Muscle of back (tissue), 11 donors: ENCODE data around the gene GPT2. TPM values are rescaled to one million over a fixed set of nuclear protein-coding genes. Genes with fewer than 3 reads are reported as not detected.
"Not testable (repeated sequence)": the region's sequence is repeated elsewhere in the genome, so short reads cannot be mapped to it uniquely, and the experiment has no call there.

Experiments
- DNase-seq, 3 donors: peaks; one replicate each; pipeline versions ENCODE4 v3.0.0 to v3.0.0-alpha.2; 2013
- polyA plus RNA-seq, 10 donors: library from polyadenylated mRNA; unstranded; fragments of 120-200 nt; gene quantifications; one replicate each; pipeline ENCODE4 v1.2.1, GENCODE V29; 2013; ENCODE audit not compliant: insufficient read length in 10 of 10

Gene GPT2
- polyA plus RNA-seq, 10 donors, result 17.2 to 35.4 (median 30.8) TPM

- no peak for DNase-seq
Measured at GRCh38 chr16:46918905-46919792, 35.0 kb downstream of the GPT2 start.

GRCh38 chr16:46920402-46921068 is 36.4 kb downstream of the GPT2 start:
- no peak for DNase-seq

GRCh38 chr16:46922239-46922638 is 38.1 kb downstream of the GPT2 start:
- DNase-seq, result no peak

GRCh38 chr16:46923513-46924295 is 39.5 kb downstream of the GPT2 start:
- no peak for DNase-seq

DNA sequence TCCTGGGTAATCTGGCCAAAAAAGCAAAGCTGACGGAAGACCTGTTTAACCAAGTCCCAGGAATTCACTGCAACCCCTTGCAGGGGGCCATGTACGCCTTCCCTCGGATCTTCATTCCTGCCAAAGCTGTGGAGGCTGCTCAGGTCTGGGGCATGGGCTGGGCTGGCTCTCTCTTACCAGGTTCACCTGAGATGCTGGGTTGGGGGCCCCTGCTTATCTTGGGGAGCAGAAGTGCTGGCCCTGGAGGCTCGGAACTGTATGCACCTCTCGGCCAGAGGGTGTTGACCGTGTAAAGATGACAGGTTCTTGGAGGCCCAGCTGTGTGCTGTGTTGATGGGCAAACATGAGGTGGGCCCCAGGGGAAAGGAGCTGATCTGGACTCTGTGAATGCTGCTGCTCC is 40.2 kb downstream of the GPT2 start:
- no peak for DNase-seq

GRCh38 chr16:46926470-46927225 is 42.5 kb downstream of the GPT2 start:
- no peak for DNase-seq

DNA sequence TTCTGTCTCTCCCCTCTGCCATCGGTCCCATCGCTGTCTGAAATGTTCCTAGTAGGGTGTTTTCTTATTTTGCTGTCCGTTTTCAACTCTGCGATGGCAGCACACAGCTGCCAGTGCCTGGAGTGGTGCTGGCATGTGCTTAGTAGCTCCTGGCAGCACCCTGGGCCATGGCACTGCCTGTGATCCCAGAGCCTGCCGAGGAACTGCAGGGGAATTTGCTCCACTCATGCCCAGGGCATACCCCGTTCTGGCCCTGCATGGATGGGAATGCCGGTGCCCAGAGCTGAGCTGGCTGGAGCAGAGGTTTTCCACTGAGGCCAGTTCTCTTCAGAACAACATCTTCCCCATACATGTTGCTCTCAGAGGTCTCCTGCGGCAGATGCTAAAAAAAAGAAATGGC is 43.1 kb downstream of the GPT2 start:
- DNase-seq, result no peak

- DNase-seq, result no peak
Measured at GRCh38 chr16:46928811-46929210, 44.6 kb downstream of the GPT2 start.

- peak; percentile 14 to 61 (median 38) for DNase-seq
Measured at GRCh38 chr16:46929378-46930332, 45.5 kb downstream of the GPT2 start.

GRCh38 chr16:46930861-46931260 is 46.7 kb downstream of the GPT2 start:
- DNase-seq, result no peak

GRCh38 chr16:46932802-46933201 is 48.6 kb downstream of the GPT2 start:
- DNase-seq, result no peak

- no peak for DNase-seq
Measured at GRCh38 chr16:46937536-46937935, 53.4 kb downstream of the GPT2 start.

GRCh38 chr16:46944713-46945112 is 60.6 kb downstream of the GPT2 start:
- not testable (repeated sequence) for DNase-seq

DNA sequence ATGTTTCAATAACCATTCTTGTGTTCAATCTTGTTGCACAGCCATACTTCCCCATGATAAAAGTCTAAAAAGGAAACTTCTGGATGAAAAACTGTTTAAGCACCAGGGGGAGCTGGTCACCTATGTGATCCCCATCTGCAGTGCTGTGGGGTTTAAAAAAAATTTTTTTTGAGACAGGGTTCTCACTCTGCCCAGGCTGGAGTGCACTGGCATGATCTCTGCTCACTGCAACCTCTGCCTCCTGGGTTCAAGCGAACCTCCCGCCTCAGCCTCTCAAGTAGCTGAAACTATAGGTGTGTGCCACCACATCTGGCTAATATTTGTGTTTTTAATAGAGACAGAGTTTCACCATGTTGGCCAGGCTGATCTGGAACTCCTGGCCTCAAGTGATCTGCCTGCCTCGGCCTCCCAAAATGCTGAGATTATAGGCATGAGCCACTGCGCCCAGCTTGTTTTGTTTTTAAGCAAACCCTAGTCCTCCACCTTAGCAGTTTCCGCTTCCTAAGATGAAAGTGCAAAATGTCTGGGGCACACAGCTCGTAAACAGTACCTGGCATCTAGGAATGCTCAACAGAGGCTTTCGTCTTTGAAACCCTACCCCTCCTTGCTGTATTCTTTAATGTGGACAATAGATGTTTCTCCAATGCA is 63.9 kb downstream of the GPT2 start:
- DNase-seq, result peak in 2 of 3 donors; percentile 16 to 22

DNA sequence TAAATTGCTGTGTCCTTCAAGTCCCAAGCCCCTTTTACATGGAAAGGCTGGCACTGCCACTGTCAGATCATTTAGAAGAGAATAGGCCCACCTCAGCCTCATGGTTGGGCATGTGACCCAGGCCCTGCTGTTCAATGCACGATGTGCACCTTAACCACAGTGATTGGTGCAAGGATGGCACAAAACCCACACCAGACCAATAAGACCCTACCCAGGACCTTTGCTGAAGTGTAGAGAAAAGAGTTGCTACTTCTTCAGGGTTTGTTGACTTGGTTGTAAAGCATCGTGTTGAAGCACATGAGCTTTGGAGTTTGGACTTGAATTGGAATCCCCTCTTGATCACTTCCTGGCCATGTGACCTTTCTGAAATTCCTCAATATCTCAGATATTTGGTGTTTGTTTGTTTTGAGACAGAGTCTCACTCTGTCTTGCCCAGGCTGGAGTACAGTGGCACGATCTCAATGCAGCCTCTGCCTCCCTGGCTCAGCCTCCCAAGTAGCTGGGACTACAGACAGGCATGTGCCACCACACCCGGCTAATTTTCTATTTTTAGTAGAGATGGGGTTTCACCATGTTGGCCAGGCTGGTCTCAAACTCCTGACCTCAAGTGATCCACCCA is 64.5 kb downstream of the GPT2 start:
- DNase-seq, result no peak

DNA sequence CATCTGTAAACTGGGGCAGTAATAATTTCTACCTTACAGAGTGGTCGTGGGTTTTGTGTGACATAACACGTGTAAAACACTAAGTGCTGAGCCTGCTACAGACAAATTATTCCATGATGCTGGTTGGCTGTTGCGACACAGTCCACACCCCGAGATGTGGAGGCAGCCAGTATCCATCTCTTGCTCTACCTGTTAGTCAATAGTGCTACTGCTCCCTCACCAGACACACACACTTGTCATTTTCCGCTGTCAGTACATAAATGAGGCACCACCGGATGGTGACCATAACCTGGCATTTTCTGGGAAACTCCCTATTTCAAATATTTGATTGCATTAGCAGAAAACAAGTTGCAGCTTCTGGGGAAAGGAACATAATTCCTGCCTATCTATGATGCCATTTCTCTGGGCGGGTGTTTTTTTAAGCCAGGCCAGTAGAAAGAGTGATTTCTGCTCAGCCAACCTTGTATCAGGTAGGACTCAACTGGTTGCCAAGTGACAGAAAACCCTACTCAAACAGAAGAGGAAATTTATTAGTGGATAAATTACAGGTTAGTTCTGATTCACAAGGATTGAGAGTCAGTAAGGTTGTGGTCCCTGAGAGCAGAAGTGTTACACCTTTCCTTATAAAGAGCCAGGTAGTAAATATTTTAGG is 65.2 kb downstream of the GPT2 start:
- no peak for DNase-seq

- DNase-seq, result no peak
Measured at GRCh38 chr16:46950009-46950408, 65.8 kb downstream of the GPT2 start.

- no peak for DNase-seq
Measured at GRCh38 chr16:46954562-46954961, 70.4 kb downstream of the GPT2 start.
